Measurements from ENCODE around the gene DHRS7B.

- TF ChIP-seq POLR2A (IDR thresholded peaks at IDR 0.05) (no peak), CTCF (IDR thresholded peaks at IDR 0.05) (no peak)
Observed at GRCh38 chr17:21082001-21082436, 44.7 kb upstream of the DHRS7B start.

All from right lobe of liver (tissue), 4 donors.